Osteocyte (in vitro differentiated cells): ENCODE results near the gene ARHGAP21. TPM values are rescaled to one million over a fixed set of nuclear protein-coding genes. Genes with fewer than 3 reads are reported as not detected.
A peak's percentile ranks its signal among the peaks of the same experiment; 100 is the strongest.

Experiments used
- DNase-seq: peaks from one replicate; pipeline ENCODE4 v3.0.0; 2021; ENCODE audit warnings: mixed read lengths; ENCODE audit not compliant: unreplicated experiment; ENCODE audit errors: extremely low spot score
- H3K27ac Mint-ChIP-seq: one replicate; pipeline ENCODE4 v1.8.0; 2021; ENCODE audit warnings: mild to moderate bottlenecking, mixed read lengths; ENCODE audit not compliant: unreplicated experiment
- H3K27me3 Mint-ChIP-seq: one replicate; pipeline ENCODE4 v1.8.0; 2021; ENCODE audit warnings: mixed read lengths; ENCODE audit not compliant: unreplicated experiment
- H3K36me3 Mint-ChIP-seq: one replicate; pipeline ENCODE4 v1.8.0; 2021; ENCODE audit warnings: mixed read lengths; ENCODE audit not compliant: unreplicated experiment
- H3K4me1 Mint-ChIP-seq: one replicate; pipeline ENCODE4 v1.8.0; 2021; ENCODE audit warnings: mixed read lengths; ENCODE audit not compliant: unreplicated experiment
- H3K4me3 Mint-ChIP-seq: one replicate; pipeline ENCODE4 v1.8.0; 2021; ENCODE audit warnings: mild to moderate bottlenecking, moderate library complexity, mixed read lengths; ENCODE audit not compliant: unreplicated experiment
- H3K9me3 Mint-ChIP-seq: one replicate; pipeline ENCODE4 v1.8.0; 2021; ENCODE audit warnings: mixed read lengths; ENCODE audit not compliant: unreplicated experiment
- total RNA-seq: library from RNA; stranded (reverse); gene quantifications from 2 replicates; pipeline ENCODE4 v1.2.1, GENCODE V29; 2021
- TF ChIP-seq, protein P1 (sequence below): fragments of 200-600 bp; sonication (generic); IDR thresholded peaks from 2 replicates; pipeline ENCODE4 v1.5.0; 2021; ENCODE audit warnings: antibody characterized with exemption, mild to moderate bottlenecking, moderate library complexity

The ARHGAP21 gene
- total RNA-seq, 1 donor from 2014 or later, result 170 TPM

DNA sequence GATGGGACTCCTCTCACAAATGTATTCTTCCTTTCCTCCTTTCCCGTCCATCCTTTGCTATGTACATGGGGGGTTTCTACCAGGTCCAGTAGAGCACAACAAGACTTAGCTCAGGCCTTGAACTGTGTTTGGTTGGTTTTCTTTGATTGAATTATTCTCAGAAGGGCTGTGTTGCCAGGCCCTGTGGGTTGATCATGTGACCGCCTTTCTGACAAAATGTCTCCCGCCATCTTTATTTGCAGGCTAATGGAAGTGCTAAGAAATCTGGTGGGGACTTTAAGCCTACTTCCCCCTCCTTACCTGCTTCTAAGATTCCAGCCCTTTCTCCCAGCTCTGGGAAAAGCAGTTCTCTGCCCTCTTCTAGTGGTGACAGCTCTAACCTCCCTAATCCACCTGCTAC lies 178.1 kb downstream of the ARHGAP21 start:
- TF ChIP-seq, protein P1, sequence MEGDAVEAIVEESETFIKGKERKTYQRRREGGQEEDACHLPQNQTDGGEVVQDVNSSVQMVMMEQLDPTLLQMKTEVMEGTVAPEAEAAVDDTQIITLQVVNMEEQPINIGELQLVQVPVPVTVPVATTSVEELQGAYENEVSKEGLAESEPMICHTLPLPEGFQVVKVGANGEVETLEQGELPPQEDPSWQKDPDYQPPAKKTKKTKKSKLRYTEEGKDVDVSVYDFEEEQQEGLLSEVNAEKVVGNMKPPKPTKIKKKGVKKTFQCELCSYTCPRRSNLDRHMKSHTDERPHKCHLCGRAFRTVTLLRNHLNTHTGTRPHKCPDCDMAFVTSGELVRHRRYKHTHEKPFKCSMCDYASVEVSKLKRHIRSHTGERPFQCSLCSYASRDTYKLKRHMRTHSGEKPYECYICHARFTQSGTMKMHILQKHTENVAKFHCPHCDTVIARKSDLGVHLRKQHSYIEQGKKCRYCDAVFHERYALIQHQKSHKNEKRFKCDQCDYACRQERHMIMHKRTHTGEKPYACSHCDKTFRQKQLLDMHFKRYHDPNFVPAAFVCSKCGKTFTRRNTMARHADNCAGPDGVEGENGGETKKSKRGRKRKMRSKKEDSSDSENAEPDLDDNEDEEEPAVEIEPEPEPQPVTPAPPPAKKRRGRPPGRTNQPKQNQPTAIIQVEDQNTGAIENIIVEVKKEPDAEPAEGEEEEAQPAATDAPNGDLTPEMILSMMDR, result no peak
- Mint-ChIP-seq H3K4me3 (no peak overlapping the region), H3K27me3 (peaks cover 8% of the 10 kb centered on the region), H3K9me3 (no peaks in the 10 kb centered on the region), H3K27ac (no peak overlapping the region), H3K4me1 (no peaks in the 10 kb centered on the region), H3K36me3 (peaks cover 3% of the 10 kb centered on the region)
- no peak for DNase-seq

DNA sequence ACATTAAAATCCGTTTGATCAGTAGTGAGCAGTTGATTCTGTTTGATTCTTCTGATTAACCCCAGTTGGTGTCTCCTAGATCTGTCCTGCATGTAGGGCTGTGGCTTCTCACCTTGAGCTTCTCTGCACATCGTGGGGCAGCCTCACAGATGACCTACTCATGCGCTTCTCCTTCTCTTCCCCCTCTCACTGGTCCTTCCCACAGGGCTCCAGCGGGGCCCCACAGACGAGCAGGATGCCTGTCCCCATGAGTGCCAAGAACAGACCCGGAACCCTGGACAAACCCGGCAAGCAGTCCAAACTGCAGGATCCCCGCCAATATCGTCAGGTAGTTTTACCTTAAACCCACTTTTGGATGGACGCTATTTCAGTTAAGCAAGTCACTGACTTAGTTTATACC lies 178.9 kb downstream of the ARHGAP21 start:
- H3K36me3 Mint-ChIP-seq, result peaks cover 3% of the 10 kb centered on the region
- H3K27ac Mint-ChIP-seq, result no peak overlapping the region
- H3K27me3 Mint-ChIP-seq, result peaks cover 8% of the 10 kb centered on the region
- no peaks in the 10 kb centered on the region for H3K4me1 Mint-ChIP-seq
- TF ChIP-seq, protein P1, result no peak
- no peaks in the 10 kb centered on the region for H3K9me3 Mint-ChIP-seq
- H3K4me3 Mint-ChIP-seq, result no peak overlapping the region
- DNase-seq, result peak; percentile 76

DNA sequence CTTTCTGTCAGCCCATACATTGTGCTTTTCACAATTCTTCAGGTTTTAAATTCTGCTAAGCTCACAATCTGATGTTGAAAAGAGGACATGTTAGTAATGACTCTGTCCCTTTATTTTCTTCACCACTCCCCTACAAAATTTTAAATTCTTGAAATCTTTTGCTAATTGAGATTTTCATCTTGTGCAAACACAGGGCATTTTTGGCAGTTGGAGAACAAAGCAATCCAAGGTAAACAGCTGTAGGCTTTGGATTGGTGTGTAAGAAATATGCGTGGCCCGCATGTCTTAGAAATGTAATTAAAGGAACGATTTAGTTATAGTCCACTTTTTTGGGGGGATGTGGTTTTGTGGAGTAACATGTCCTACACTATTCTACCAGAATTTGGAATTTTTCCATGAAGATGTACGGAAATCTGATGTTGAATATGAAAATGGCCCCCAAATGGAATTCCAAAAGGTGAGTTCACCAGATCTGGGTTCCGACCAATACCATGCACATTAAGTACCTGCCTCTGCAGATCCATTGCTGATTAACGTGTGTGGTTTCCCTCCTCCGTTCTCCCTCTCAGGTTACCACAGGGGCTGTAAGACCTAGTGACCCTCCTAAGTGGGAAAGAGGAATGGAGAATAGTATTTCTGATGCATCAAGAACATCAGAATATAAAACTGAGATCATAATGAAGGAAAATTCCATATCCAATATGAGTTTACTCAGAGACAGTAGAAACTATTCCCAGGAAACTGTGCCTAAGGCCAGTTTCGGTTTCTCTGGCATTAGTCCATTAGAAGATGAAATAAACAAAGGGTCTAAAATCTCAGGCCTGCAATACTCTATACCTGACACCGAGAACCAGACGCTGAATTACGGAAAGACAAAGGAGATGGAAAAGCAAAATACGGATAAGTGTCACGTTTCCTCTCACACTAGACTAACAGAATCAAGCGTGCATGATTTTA lies 181.1 kb downstream of the ARHGAP21 start:
- Mint-ChIP-seq H3K36me3 (no peaks in the 10 kb centered on the region), H3K9me3 (no peaks in the 10 kb centered on the region), H3K27me3 (peaks cover 6% of the 10 kb centered on the region), H3K4me3 (no peak overlapping the region), H3K4me1 (no peaks in the 10 kb centered on the region), H3K27ac (no peak overlapping the region)
- TF ChIP-seq, protein P1, result no peak
- DNase-seq, result peak; percentile 19

DNA sequence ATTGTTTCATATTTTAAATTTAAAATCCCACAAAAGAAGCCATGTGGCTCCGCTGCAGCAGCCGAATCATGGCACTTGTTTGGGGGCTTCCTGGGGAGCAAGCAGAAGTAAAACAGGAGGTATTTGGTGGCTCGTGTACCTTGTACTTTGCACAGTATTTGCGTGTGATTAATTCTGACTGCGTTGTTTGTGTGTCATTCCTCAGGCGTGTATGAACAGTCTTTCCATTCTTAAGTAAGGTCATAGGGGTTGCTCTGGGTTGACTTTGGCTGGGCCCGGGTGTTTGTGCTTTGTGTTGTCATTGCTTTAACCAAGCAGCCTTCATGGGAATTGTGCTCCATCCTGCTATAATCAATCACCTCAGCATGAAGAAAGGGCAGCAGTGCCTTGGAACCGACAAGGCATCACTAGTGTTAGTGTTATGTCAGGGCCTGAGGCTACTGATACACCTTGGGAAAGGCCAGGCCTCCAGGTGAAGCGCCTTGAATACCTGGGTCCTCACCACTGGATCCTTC lies 182.4 kb downstream of the ARHGAP21 start:
- Mint-ChIP-seq H3K4me1 (no peaks in the 10 kb centered on the region), H3K27ac (no peak overlapping the region), H3K27me3 (peaks cover 4% of the 10 kb centered on the region), H3K9me3 (no peaks in the 10 kb centered on the region), H3K36me3 (no peaks in the 10 kb centered on the region), H3K4me3 (no peak overlapping the region)
- peak; percentile 25 for DNase-seq
- TF ChIP-seq, protein P1, result no peak

DNA sequence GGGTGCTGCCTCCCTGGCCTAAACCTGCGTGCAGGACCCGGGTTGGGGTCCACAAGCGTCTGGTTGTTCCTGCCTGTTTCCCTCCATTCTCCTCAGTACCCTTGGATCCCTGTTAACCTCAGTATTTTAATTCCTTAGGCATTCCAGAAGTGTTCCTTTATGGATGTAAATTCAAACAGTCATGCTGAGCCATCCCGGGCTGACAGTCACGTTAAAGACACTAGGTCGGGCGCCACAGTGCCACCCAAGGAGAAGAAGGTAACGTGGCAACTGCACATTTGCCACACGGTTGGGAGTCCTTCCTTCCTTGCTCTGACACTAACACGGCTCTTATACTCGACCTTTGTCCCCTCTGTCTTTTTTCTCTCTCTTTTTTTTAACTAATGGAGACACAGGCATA lies 187.1 kb downstream of the ARHGAP21 start:
- Mint-ChIP-seq H3K36me3 (peaks cover 4% of the 10 kb centered on the region), H3K27me3 (no peaks in the 10 kb centered on the region), H3K9me3 (no peaks in the 10 kb centered on the region), H3K4me3 (no peak overlapping the region), H3K4me1 (no peaks in the 10 kb centered on the region), H3K27ac (no peak overlapping the region)
- TF ChIP-seq, protein P1, result no peak
- DNase-seq, result no peak
